K562 (cell line): ENCODE results near the gene TRAPPC8. TPM values are rescaled to one million over a fixed set of nuclear protein-coding genes. Genes with fewer than 3 reads are reported as not detected.

ENCODE experiments used
- ATAC-seq: fragments of 200-7000 bp; cut with Tn5 transposase; 3 replicates; pipeline ENCODE4 v1.9.1; 2020; ENCODE audit warnings: moderate library complexity
- BruUV-seq: library from RNA; stranded (reverse); fragments of 400-500 nt; replicated peaks from 2 replicates; lab custom pipeline; 2021; lab: Mats Ljungman, UMichigan
- CTCF ChIA-PET: fragments of 300-600 bp; formaldehyde crosslinking; extraction: SDS; loops from one replicate; lab custom pipeline; 2021; ENCODE audit warnings: low intra/inter-chr PET ratio; lab: Yijun Ruan, JAX
- POLR2A ChIA-PET: fragments of 300-600, 350-650 bp; sonication (Branson Sonifier 250); formaldehyde crosslinking; extraction: SDS; loops from one replicate; lab custom pipeline; 2021; ENCODE audit warnings: antibody characterized with exemption, inconsistent platforms; lab: Yijun Ruan, JAX
- DNase-seq, 4 experiments: peaks; one replicate each; pipeline versions ENCODE4 v3.0.0 to v3.0.0-alpha.2; 2011 to 2018; ENCODE audit warnings: low spot score in 3 of 4, mixed read lengths in 3 of 4; ENCODE audit errors: extremely low read depth in 1 of 4
- FAIRE-seq: peaks from 2 replicates; lab custom pipeline; 2011; peaks lifted over from hg19 to GRCh38; lab: Jason Lieb, UNC
- H2AFZ ChIP-seq: 2 replicates; pipeline ENCODE4 v1.6.0; 2011; ENCODE audit warnings: low read depth, low read length, control low read depth, inconsistent platforms
- H3K27ac ChIP-seq: fragments of 200-600 bp; 3 replicates; pipeline ENCODE4 v1.8.0; 2011; ENCODE audit warnings: low read depth, mild to moderate bottlenecking, control low read depth, inconsistent platforms, low read length, moderate library complexity, mixed read lengths; ENCODE audit errors: extremely low read depth
- H3K27me3 ChIP-seq, 2 experiments: fragments of 300-600 bp in 1 of 2; 2 replicates in 1 of 2; 3 replicates in 1 of 2; pipeline versions ENCODE4 v1.6.0 to v1.8.0; 2011; ENCODE audit warnings: inconsistent platforms in 2 of 2, low read length in 2 of 2, mild to moderate bottlenecking in 1 of 2, mixed read lengths in 1 of 2, moderate library complexity in 1 of 2; ENCODE audit not compliant: control insufficient read depth in 2 of 2, insufficient read depth in 2 of 2
- H3K36me3 ChIP-seq: fragments of 300-600 bp; 3 replicates; pipeline ENCODE4 v1.8.0; 2011; ENCODE audit warnings: mild to moderate bottlenecking, low read length, inconsistent platforms; ENCODE audit not compliant: control insufficient read depth, insufficient read depth
- H3K4me1 ChIP-seq, 2 experiments: fragments of 200-600 bp in 1 of 2; replicated peaks in 1 of 2; 2 replicates in 1 of 2; 3 replicates in 1 of 2; pipeline versions ENCODE4 v1.5.1 to v1.8.0; 2011; ENCODE audit warnings: inconsistent platforms in 2 of 2, low read length in 2 of 2, mild to moderate bottlenecking in 1 of 2, mixed read lengths in 1 of 2, moderate library complexity in 1 of 2; ENCODE audit not compliant: control insufficient read depth in 2 of 2, insufficient read depth in 2 of 2
- H3K4me2 ChIP-seq: 2 replicates; pipeline ENCODE4 v1.6.1; 2011; ENCODE audit warnings: low read length, control low read depth, inconsistent platforms, mixed read lengths; ENCODE audit not compliant: insufficient read depth
- H3K4me3 ChIP-seq: fragments of 200-600 bp; sonication (generic), shearing (Covaris generic); 2 replicates; pipeline ENCODE4 v1.5.1; 2016; ENCODE audit warnings: control low read depth, inconsistent platforms
- H3K79me2 ChIP-seq: fragments of 200-600 bp; 3 replicates; pipeline ENCODE4 v1.8.0; 2011; ENCODE audit warnings: low read length, inconsistent platforms; ENCODE audit not compliant: control insufficient read depth, insufficient read depth
- H3K9ac ChIP-seq, 2 experiments: 2 replicates each; pipeline versions ENCODE4 v1.6.0 to v1.6.1; 2011; ENCODE audit warnings: low read depth in 2 of 2, low read length in 2 of 2, control low read depth in 1 of 2, inconsistent platforms in 1 of 2, mild to moderate bottlenecking in 1 of 2, mixed read lengths in 1 of 2; ENCODE audit not compliant: insufficient read depth in 1 of 2
- H3K9me1 ChIP-seq: one replicate; pipeline ENCODE4 v1.6.0; 2011; ENCODE audit warnings: inconsistent platforms, mild to moderate bottlenecking, low read length, moderate library complexity; ENCODE audit not compliant: control insufficient read depth, insufficient read depth
- H3K9me3 ChIP-seq: replicated peaks from 2 replicates; pipeline ENCODE4 v1.5.1; 2011; ENCODE audit warnings: low read depth, low read length, inconsistent platforms; ENCODE audit not compliant: control insufficient read depth, insufficient read depth
- H4K20me1 ChIP-seq: replicated peaks from 2 replicates; pipeline ENCODE4 v1.6.1; 2011; ENCODE audit warnings: low read length, inconsistent platforms, mixed read lengths; ENCODE audit not compliant: control insufficient read depth, insufficient read depth
- BRD9 ChIP-seq: fragments of 450-650 bp; IDR thresholded peaks from 2 replicates; pipeline ENCODE4 v1.6.1; 2018; ENCODE audit warnings: low read depth; ENCODE audit not compliant: partially characterized antibody
- JUNB ChIP-seq: fragments of 450-650 bp; formaldehyde crosslinking; conservative IDR thresholded peaks from 2 replicates; pipeline ENCODE4 v1.4.0; 2020; ENCODE audit warnings: mild to moderate bottlenecking
- ZBED1 ChIP-seq: IDR thresholded peaks from 2 replicates; pipeline ENCODE4 v1.6.1; 2014
- ZNF354B ChIP-seq: fragments of 250-450 bp; sonication (Bioruptor Pico); IDR thresholded peaks from 2 replicates; pipeline ENCODE4 v1.4.0; 2020
- in situ Hi-C: fragments of 300-500 bp; cut with MboI; formaldehyde crosslinking; loops from 4 replicates; pipeline ENCODE4 v1.15.0; 2018; ENCODE audit warnings: inconsistent platforms, mixed read lengths
- intact Hi-C: fragments of 100-400 bp; cut with micrococcal nuclease; formaldehyde crosslinking; loops from 2 replicates; pipeline ENCODE4 v1.14.2; 2022
- polyA plus RNA-seq, 8 experiments: library from polyadenylated mRNA; depleted of rRNA in 4 of 8; stranded (reverse) in 5 of 8; unstranded in 3 of 8; fragments of >200 nt; fragmentation: Nextera tagmentation in 2 of 8; fragmentation: Illumina TruSeq in 1 of 8; extraction: Ambion mirVana in 2 of 8; extraction: Trizol in 1 of 8; gene quantifications; 2 replicates each; pipeline versions ENCODE4 v1.2.1 to v1.2.3, GENCODE V29; 2011 to 2014; ENCODE audit warnings: inconsistent platforms in 1 of 8, missing spikeins in 1 of 8
- total RNA-seq, 7 experiments: library from RNA; depleted of rRNA in 6 of 7; stranded (reverse); fragments of >200 nt in 6 of 7; fragmentation: Illumina TruSeq in 2 of 7; extraction: Trizol in 2 of 7; gene quantifications; 2 replicates each; pipeline versions ENCODE4 v1.2.1 to v1.2.3, GENCODE V29; 2011 to 2021; ENCODE audit warnings: low replicate concordance in 1 of 7
- TF ChIP-seq, protein P1 (sequence below): IDR thresholded peaks from 3 replicates; pipeline ENCODE4 v1.6.1; 2011; ENCODE audit warnings: borderline replicate concordance, mild to moderate bottlenecking; ENCODE audit not compliant: insufficient read length, insufficient read depth

Gene TRAPPC8
- total and polyA plus RNA-seq, 9 of the 15 experiments (the other 6 are each of a cell fraction or from before 2014, with no cell fraction given): 20.1 to 111 (median 35.6) TPM

DNA sequence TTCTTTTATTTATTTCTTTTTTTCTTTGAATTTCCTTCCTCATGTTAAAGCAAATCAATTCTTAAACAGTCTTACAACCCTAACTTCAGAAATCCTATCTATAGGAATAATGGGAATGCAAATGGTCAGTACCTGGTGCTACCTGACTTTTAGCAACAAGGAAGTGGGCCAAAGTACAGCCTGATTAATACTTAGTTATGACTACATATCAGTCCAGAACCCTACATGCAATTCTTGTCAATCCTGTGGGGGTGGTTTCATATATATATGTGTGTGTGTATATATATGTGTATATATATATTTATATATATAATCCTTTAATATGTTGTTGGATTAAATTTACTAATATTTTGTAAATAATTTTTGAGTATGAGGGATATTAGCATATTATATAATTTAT is 14.8 kb upstream of the TRAPPC8 start:
- no peak for TF ChIP-seq BRD9
- TF ChIP-seq, protein P1, sequence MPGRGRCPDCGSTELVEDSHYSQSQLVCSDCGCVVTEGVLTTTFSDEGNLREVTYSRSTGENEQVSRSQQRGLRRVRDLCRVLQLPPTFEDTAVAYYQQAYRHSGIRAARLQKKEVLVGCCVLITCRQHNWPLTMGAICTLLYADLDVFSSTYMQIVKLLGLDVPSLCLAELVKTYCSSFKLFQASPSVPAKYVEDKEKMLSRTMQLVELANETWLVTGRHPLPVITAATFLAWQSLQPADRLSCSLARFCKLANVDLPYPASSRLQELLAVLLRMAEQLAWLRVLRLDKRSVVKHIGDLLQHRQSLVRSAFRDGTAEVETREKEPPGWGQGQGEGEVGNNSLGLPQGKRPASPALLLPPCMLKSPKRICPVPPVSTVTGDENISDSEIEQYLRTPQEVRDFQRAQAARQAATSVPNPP: no peak
- no peak for TF ChIP-seq ZBED1
- TF ChIP-seq ZNF354B (CRISPR knock-in tag): no peak
- no peak for TF ChIP-seq JUNB
- TF ChIP-seq, all 486 proteins: peak for 0
- no peaks in the 10 kb centered on the region; a peak in 1 of 5 replicates for H3K27me3 ChIP-seq
- H3K4me2 ChIP-seq: no peak overlapping the region
- DNase-seq: no peak
- ChIA-PET POLR2A (interaction anchor here (0.5 kb wide), 1 partner anchor 405 kb away, joined by 4 read pairs; no protein-coding TSS in a partner anchor), CTCF (interaction anchor here (1.2 kb wide), 1 partner anchor 217 kb away, joined by 4 read pairs; no protein-coding TSS in a partner anchor)
- intact Hi-C loops: loop anchor here (1.0 to 2.0 kb wide), 3 partner anchors 139 to 401 kb away; no protein-coding TSS in a partner anchor
- no peak for FAIRE-seq
- H2AFZ ChIP-seq: no peak overlapping the region
- no peaks in the 10 kb centered on the region for H3K36me3 ChIP-seq
- H3K79me2 ChIP-seq: no peaks in the 10 kb centered on the region
- H3K4me3 ChIP-seq: no peak overlapping the region
- in situ Hi-C loops: loop anchor here (10.0 kb wide), 1 partner anchor 213 kb away; no protein-coding TSS in a partner anchor
- H3K9ac ChIP-seq: no peak overlapping the region
- H4K20me1 ChIP-seq: no peaks in the 10 kb centered on the region
- no peaks in the 10 kb centered on the region for H3K9me1 ChIP-seq
- no peaks in the 10 kb centered on the region for H3K9me3 ChIP-seq
- BruUV-seq: no TSS peak
- H3K4me1 ChIP-seq: 0 out of 5 replicates have a peak, but pooled peaks cover 0 to 4% of the 10 kb centered on the region in 2 experiments
- no peak for ATAC-seq
- no peak overlapping the region for H3K27ac ChIP-seq
